Hepatocyte (in vitro differentiated cells): ENCODE data around the gene HOXC9. TPM values are rescaled to one million over a fixed set of nuclear protein-coding genes. Genes with fewer than 3 reads are reported as not detected.

ENCODE experiments used
- DNase-seq: peaks from one replicate; pipeline ENCODE4 v3.0.0-alpha.2; 2016; ENCODE audit warnings: low spot score
- H2AFZ ChIP-seq: fragments of 200-600 bp; sonication (generic); 2 replicates; pipeline ENCODE4 v1.6.0; 2016; ENCODE audit warnings: antibody characterized with exemption, mild to moderate bottlenecking
- H3K27ac ChIP-seq: fragments of 200-600 bp; sonication (generic); 2 replicates; pipeline ENCODE4 v1.5.1; 2016; ENCODE audit warnings: mild to moderate bottlenecking
- H3K27me3 ChIP-seq: fragments of 200-600 bp; sonication (generic); 2 replicates; pipeline ENCODE4 v1.6.1; 2016
- H3K36me3 ChIP-seq: fragments of 200-600 bp; sonication (generic); replicated peaks from 2 replicates; pipeline ENCODE4 v1.5.1; 2016; ENCODE audit warnings: low read depth; ENCODE audit not compliant: insufficient read depth
- H3K4me1 ChIP-seq: fragments of 200-600 bp; sonication (generic); 2 replicates; pipeline ENCODE4 v1.5.1; 2016; ENCODE audit warnings: mild to moderate bottlenecking, moderate library complexity; ENCODE audit not compliant: insufficient read depth
- H3K4me2 ChIP-seq: fragments of 200-600 bp; sonication (generic); 2 replicates; pipeline ENCODE4 v1.6.0; 2016
- H3K4me3 ChIP-seq: fragments of 200-600 bp; sonication (generic); 2 replicates; pipeline ENCODE4 v1.5.1; 2016; ENCODE audit warnings: mild to moderate bottlenecking
- H3K79me2 ChIP-seq: fragments of 200-600 bp; sonication (generic); 2 replicates; pipeline ENCODE4 v1.6.0; 2017; ENCODE audit warnings: mild to moderate bottlenecking
- H3K9me2 ChIP-seq: fragments of 200-600 bp; sonication (generic); replicated peaks from 2 replicates; pipeline ENCODE4 v1.6.0; 2017; ENCODE audit warnings: mild to moderate bottlenecking; ENCODE audit not compliant: insufficient read depth
- H3K9me3 ChIP-seq: fragments of 200-600 bp; sonication (generic); 2 replicates; pipeline ENCODE4 v1.5.1; 2016; ENCODE audit warnings: low read depth, mild to moderate bottlenecking
- H4K20me1 ChIP-seq: fragments of 200-600 bp; sonication (generic); 2 replicates; pipeline ENCODE4 v1.6.0; 2016; ENCODE audit warnings: mild to moderate bottlenecking; ENCODE audit not compliant: insufficient read depth, poor library complexity, severe bottlenecking
- EZH2 ChIP-seq: fragments of 200-600 bp; sonication (generic); IDR thresholded peaks from 2 replicates; pipeline ENCODE4 v1.6.1; 2016; ENCODE audit warnings: antibody characterized with exemption, mild to moderate bottlenecking, borderline replicate concordance
- EZH2phosphoT487 ChIP-seq: fragments of 200-600 bp; sonication (generic); IDR thresholded peaks from one replicate; pipeline ENCODE4 v1.6.1; 2018; ENCODE audit warnings: antibody characterized with exemption, mild to moderate bottlenecking, low read depth, moderate library complexity; ENCODE audit not compliant: unreplicated experiment, severe bottlenecking
- WGBS: methylation state at CpG from one replicate; pipeline ENCODE4 v1.1.6; 2016; ENCODE audit warnings: low lambda C conversion rate; ENCODE audit errors: missing lambda C conversion rate; 5-methylcytosine and 5-hydroxymethylcytosine counted together
- polyA plus RNA-seq: library from polyadenylated mRNA; unstranded; fragments of >200 nt; fragmentation: Nextera tagmentation; extraction: Ambion mirVana; gene quantifications from 2 replicates; pipeline ENCODE4 v1.2.1, GENCODE V29; 2016
- total RNA-seq: library from RNA; depleted of rRNA; stranded (reverse); fragments of >200 nt; gene quantifications from 2 replicates; pipeline ENCODE4 v1.2.3, GENCODE V29; 2014
- TF ChIP-seq, protein P1 (sequence below): fragments of 200-600 bp; sonication (generic); IDR thresholded peaks from 2 replicates; pipeline ENCODE4 v1.5.1; 2016; ENCODE audit warnings: antibody characterized with exemption, mild to moderate bottlenecking; ENCODE audit not compliant: poor library complexity

HOXC9 gene
- total and polyA plus RNA-seq, 2 experiments from 2014 or later: 0.10 to 4.1 TPM

DNA sequence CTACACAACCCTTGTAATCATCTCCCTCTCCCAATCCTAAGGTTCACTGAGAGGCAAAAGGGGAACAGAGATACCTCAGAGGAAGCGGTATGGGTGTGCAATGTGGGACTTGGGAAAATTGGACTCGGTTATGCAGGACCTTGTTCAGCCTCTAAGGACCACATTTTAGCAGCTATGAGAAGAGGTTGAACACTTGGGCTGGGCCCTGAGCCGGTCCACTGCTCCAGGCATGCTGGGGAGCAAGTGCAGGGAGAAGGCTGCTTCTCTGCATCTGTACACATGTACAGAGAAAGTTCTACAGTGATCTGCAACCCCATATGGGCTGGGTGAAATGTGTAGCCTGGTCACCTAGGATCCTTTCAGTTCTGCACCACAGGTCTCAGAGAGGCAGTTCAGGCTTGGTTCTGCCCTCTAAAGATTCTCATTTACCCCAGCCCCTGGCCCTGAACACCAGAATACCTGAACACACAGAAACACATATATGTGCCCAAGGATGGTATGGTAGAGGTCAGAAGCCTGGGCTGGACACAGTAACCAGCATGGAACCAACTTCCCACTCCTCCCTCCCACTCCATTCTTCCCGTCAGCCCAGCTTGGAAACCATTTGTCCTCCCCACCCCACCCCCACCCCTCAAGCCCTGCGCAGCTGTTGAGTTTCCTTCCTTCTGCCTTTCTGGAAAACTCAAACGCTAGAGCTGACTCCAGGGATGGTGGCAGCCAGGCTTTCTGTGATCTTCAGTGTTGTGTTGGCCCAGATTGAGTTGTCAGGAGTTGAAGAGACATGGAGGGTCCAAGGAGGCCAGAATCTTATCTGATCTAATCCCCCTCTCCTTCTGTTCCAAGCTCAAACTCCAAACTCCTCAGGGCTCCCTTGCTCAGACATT, 43.3 kb downstream of the HOXC9 start:
- Histone ChIP-seq H3K4me1 (peaks cover 13% of the 10 kb centered on the region), H3K27me3 (peaks cover 90% of the 10 kb centered on the region), H3K9me3 (no peaks in the 10 kb centered on the region), H3K36me3 (no peaks in the 10 kb centered on the region), H4K20me1 (no peaks in the 10 kb centered on the region), H3K79me2 (no peaks in the 10 kb centered on the region), H3K27ac (no peak overlapping the region), H3K9me2 (no peaks in the 10 kb centered on the region), H3K4me3 (no peak overlapping the region), H3K4me2 (no peak overlapping the region), H2AFZ (no peak overlapping the region)
- no peak for DNase-seq
- TF ChIP-seq EZH2: no peak
- WGBS: 37% methylated on average over 6 of the region's 6 CpGs

DNA sequence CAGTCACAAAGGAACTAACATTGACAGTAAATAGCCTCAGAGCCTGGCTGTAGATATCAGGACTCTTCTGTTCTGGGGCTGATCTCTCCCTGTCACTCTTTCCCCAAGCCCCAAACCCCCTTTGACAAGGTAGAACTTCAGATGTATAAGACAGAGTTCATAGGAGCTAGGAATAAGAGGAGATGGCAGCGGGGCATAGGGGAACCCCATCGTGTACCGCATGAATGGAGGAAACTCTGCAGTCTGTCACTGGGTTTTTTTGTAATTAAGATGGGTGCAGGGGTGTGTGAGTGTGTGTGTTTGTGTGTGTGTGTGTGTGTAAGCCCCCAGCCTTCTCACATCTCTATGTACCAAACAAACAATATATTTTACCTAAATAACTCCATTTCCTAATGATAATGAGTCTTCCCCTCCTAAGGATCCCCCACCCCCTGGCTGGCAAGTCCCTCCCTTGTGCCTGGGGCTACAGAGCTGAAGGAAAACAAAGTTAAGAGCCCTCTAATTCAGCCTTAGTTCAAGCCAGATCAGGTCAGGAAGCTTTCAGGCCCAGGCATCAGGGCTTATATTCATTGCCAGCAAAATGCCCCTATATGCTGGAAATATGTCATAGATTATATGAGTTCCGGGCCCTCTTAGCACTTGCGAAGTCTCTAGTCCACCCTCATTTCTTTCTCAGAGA, 44.6 kb downstream of the HOXC9 start:
- TF ChIP-seq EZH2 (no peak), EZH2phosphoT487 (no peak)
- TF ChIP-seq, protein P1, sequence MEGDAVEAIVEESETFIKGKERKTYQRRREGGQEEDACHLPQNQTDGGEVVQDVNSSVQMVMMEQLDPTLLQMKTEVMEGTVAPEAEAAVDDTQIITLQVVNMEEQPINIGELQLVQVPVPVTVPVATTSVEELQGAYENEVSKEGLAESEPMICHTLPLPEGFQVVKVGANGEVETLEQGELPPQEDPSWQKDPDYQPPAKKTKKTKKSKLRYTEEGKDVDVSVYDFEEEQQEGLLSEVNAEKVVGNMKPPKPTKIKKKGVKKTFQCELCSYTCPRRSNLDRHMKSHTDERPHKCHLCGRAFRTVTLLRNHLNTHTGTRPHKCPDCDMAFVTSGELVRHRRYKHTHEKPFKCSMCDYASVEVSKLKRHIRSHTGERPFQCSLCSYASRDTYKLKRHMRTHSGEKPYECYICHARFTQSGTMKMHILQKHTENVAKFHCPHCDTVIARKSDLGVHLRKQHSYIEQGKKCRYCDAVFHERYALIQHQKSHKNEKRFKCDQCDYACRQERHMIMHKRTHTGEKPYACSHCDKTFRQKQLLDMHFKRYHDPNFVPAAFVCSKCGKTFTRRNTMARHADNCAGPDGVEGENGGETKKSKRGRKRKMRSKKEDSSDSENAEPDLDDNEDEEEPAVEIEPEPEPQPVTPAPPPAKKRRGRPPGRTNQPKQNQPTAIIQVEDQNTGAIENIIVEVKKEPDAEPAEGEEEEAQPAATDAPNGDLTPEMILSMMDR: no peak
- peaks cover 92% of the 10 kb centered on the region for H3K27me3 ChIP-seq
- H3K27ac ChIP-seq: no peak overlapping the region
- no peaks in the 10 kb centered on the region for H3K79me2 ChIP-seq
- no peaks in the 10 kb centered on the region for H3K36me3 ChIP-seq
- no peak overlapping the region for H3K4me3 ChIP-seq
- WGBS: 45% methylated on average over 5 of the region's 5 CpGs
- H3K9me3 ChIP-seq: no peaks in the 10 kb centered on the region
- no peak overlapping the region for H3K4me2 ChIP-seq
- H3K9me2 ChIP-seq: no peaks in the 10 kb centered on the region
- H3K4me1 ChIP-seq: peaks cover 8% of the 10 kb centered on the region
- H2AFZ ChIP-seq: no peak overlapping the region
- DNase-seq: no peak
- H4K20me1 ChIP-seq: no peaks in the 10 kb centered on the region

- H3K36me3 ChIP-seq: no peaks in the 10 kb centered on the region
- H3K27me3 ChIP-seq: peaks cover 92% of the 10 kb centered on the region
- H2AFZ ChIP-seq: no peak overlapping the region
These were observed 45.4 kb downstream of the HOXC9 start for GRCh38 chr12:54045401-54045800.

More at GRCh38 chr12:54045401-54045800, 45.4 kb downstream of the HOXC9 start:
- Histone ChIP-seq H3K9me3 (no peaks in the 10 kb centered on the region), H3K4me1 (peaks cover 8% of the 10 kb centered on the region), H4K20me1 (no peaks in the 10 kb centered on the region), H3K27ac (no peak overlapping the region), H3K4me3 (no peak overlapping the region), H3K4me2 (no peak overlapping the region), H3K9me2 (no peaks in the 10 kb centered on the region), H3K79me2 (no peaks in the 10 kb centered on the region)
- no peak for TF ChIP-seq EZH2
- no peak for TF ChIP-seq EZH2phosphoT487
- TF ChIP-seq, protein P1: no peak
- DNase-seq: no peak
